ENCODE data around the gene MYF6.
"Not testable (repeated sequence)": the region's sequence is repeated elsewhere in the genome, so short reads cannot be mapped to it uniquely, and the experiment has no call there.

The MYF6 gene

GRCh38 chr12:80707126-80707829 is at the start of gene MYF6:
MYF6 (plus strand) TSS chr12:80707634; CDS start chr12:80707720, 86 bp downstream.
- no peak for DNase-seq (ENCODE audit: low spot score)

GRCh38 chr12:80659512-80660063 is 47.8 kb upstream of the MYF6 start:
- DNase-seq (ENCODE audit: low spot score): no peak

GRCh38 chr12:80662586-80662985 is 44.8 kb upstream of the MYF6 start:
- no peak for DNase-seq (ENCODE audit: low spot score)

DNA sequence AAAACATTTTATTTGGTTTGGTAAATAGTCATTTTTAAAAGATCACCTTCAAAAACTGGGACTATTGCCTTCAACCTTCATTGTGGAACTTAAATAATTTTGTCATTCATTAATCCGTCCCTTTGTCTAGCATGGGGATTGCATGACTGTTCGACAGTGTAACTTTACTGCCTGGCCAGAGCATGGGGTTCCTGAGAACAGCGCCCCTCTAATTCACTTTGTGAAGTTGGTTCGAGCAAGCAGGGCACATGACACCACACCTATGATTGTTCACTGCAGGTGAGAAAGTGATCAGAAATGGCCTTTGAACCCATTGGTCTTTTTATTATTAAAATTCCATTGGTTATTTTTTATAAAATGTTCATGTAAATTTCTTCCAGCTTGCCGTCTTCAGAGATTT is 37.2 kb upstream of the MYF6 start:
- DNase-seq (ENCODE audit: low spot score): no peak

- not testable (repeated sequence) for DNase-seq (ENCODE audit: low spot score)
Measured at GRCh38 chr12:80676042-80676636, 31.3 kb upstream of the MYF6 start.

GRCh38 chr12:80676856-80677255 is 30.6 kb upstream of the MYF6 start:
- no peak for DNase-seq (ENCODE audit: low spot score)

DNA sequence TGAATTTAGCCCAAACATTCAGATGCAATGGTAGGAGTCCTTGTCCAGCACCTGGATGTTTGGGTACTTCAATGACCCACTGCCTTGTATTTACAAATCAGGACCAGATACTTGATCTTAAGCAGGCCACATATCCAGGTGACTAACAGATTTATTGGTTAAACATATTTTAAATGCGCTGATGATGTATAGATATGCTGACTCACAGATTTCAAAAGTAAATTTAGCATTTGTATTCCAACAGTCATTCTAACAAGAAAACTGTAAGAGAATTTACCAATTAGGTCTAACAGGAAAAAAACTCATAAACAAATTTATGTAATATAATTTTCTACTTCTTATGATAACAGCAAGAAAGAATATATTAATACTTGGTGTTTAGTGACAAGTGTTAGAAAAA is 29.4 kb upstream of the MYF6 start:
- no peak for DNase-seq (ENCODE audit: low spot score)

DNA sequence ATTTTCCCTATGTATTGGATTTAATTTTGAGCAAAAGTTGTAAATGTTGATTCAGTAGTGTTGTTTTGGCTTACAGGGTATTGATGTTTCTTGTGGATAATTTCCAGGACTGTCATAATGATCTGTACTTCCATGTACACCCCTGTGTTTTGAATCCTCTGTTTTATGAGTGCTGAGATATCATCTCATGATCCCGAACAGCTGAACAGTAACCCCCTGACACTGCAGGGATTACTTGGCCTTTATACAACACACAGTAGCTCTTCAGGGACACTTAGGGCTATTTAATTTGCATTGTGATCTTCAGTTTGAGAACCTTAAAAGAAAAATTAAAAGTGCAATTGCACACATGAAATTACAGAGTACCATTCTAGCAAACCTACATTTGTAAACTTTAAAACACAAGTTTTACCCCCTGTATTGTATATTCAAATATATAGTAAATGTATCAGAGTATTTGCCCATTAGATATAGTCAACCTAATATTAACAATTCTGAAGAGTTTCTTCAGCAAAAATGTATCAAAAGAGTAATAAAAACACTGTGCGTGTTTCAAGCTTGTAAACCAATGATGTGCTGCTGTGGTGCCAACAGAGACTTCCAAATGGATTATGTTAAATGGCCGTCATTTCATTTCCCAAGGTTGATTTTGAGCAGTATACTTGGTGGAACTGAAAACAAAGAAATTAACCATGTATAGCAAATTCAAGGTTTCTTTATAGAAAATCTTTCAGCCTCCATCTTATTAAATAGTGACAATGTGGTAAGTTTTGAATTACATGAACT is 27.9 kb upstream of the MYF6 start:
- DNase-seq (ENCODE audit: low spot score): no peak

- no peak for DNase-seq (ENCODE audit: low spot score)
Measured at GRCh38 chr12:80681287-80681686, 26.1 kb upstream of the MYF6 start.

DNA sequence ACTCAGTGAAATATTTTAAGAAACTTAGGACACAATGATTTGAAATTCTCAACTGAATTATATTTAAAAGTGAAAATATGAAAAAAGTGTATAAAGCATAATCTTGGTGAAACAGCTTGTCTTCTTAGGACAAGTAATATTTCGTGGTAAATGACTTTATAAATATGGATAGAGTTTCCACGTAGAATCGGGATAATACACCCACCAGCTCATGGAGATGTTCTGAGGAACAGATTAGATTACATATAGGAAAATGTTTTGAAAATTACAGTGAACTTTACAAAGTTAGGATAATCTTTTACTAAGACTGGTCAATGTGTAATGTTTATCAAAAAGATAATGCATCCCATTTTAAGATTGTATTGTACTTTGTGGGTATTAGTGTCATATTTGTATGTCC is 25.6 kb upstream of the MYF6 start:
- no peak for DNase-seq (ENCODE audit: low spot score)

GRCh38 chr12:80684077-80684495 is 23.3 kb upstream of the MYF6 start:
- DNase-seq (ENCODE audit: low spot score): no peak

GRCh38 chr12:80690090-80690489 is 17.3 kb upstream of the MYF6 start:
- DNase-seq (ENCODE audit: low spot score): no peak

DNA sequence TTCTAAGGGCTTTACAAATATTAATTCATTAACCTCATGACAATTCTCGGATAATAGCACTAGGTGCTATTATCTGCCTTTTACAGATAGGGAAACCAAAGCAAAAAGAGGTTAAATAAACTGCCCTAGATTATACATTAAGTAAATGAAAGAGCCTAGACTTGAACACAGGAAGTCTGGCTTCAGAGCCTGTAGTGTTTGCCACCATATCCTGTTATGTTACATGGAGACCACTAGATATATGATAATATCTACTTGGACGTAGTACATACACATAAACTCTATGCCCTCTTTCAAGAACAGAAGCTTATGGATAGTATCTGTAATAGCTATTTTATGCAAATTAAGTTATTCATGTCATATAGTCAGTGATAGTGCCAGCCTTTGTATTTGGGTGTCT is 16.9 kb upstream of the MYF6 start:
- no peak for DNase-seq (ENCODE audit: low spot score)

- DNase-seq (ENCODE audit: low spot score): no peak
Measured at GRCh38 chr12:80692114-80692513, 15.3 kb upstream of the MYF6 start.

- DNase-seq (ENCODE audit: low spot score): no peak
Measured at GRCh38 chr12:80697270-80697887, 10.1 kb upstream of the MYF6 start.

DNA sequence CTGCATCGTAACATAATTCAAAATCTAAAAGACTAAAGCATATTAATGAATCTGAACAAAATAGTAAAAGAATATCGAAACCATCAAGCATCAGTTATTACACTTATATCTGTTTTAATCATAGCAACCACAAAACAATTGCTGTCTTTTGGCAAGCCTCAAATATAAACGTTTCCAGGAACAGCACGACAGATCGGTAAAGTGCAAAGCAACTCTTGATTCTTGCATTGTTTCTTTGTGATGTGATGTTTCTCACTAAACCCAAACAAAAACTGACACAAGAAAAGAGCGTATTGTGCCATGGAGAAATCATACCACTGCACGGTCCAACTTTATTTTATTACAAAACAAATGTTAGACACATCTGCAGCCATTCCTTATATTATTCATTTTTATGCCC is 9.2 kb upstream of the MYF6 start:
- DNase-seq (ENCODE audit: low spot score): no peak

- no peak for DNase-seq (ENCODE audit: low spot score)
Measured at GRCh38 chr12:80698847-80699542, 8.4 kb upstream of the MYF6 start.

DNA sequence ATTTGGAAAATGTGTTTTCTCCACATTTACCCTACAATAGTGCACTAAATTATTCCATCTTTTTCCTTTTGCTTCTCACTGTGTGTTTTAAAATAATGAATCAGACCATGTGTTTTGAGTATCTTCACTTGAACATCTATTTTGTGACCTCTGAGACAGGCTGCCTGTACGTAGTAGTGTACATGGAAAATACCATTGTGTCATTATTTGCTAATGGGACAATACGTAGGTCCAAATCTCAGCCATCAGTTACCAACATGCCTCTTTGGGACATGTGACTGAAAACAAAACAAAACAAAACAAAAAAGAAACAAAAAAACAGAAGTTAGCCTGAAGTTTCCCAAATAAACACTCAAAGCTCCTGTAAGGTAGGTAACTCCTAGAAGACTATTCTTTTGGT is 7.1 kb upstream of the MYF6 start:
- DNase-seq (ENCODE audit: low spot score): no peak

DNA sequence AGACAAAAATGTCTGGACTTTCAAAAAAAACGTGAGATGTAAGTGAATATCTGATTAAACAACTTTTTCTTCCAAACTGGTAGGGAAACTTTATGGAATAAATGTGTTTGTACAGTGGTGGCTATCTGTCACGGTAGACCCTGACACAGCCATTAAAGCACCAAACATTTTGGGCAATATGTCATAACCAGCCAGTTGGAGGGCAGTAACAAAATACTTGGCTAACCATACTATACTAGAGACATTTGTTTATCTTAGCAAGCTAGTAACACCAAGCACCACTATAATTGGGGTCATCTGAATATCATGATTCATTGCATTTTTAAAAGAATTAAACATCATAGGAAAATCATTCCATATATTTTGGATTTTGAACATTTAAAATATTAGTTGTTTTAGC is 6.0 kb upstream of the MYF6 start:
- DNase-seq (ENCODE audit: low spot score): no peak

DNA sequence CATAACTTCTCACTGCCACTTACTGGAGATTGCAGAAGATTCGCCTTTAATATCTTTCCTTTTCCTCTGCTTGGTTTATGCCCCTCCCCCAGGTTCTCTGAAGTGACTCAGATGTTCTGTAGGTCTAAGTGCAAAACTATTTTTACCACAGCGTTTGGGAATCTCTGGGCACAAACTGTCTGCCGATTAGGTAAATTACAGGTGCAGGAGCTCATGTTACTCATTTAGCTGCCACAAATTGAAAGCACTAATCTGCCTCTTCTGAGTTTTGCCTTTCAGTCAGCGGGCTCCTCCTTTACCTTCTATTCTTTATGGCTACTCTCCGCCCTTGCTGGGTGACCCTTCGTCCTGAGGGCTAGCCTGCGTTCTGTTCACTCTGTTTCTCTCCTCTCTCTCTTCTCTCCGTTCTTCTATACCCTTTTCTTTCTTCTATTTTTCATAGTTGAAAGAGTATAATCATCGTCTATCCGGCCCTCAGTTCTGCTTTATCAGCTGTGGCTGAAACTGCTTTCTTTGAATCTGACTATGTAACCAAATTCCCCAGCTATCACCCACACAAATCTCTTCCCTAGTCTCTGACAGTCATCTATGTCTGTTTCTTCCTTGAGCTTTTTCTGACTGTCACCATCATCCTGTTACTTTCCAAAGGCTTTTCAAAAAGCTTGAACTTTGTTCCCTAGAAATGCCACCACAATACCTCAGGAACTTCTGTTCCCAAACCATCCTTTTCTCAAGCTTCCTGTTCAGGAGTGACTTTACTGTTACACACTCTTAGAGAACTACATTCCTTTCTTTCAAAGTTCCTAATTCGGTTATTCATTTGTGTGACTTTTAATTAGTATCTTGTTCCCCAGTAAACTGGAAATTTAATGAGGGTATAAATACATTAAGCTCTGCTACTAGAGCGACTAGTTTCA is 4.3 kb upstream of the MYF6 start:
- peak; percentile 46 for DNase-seq (ENCODE audit: low spot score)

- no peak for DNase-seq (ENCODE audit: low spot score)
Measured at GRCh38 chr12:80704420-80704819, 3.0 kb upstream of the MYF6 start.
